Head of caudate nucleus (tissue), 42 donors: ENCODE measurements around the gene RAB20.
"Not testable (repeated sequence)": the region's sequence is repeated elsewhere in the genome, so short reads cannot be mapped to it uniquely, and the experiment has no call there.

Source experiments
- DNase-seq, 42 donors: peaks; one replicate each; pipeline versions ENCODE4 v3.0.0 to v3.0.0-alpha.2; 2020 to 2021; ENCODE audit warnings: mixed read lengths in 7 of 42
- intact Hi-C: fragments of 100-400 bp; cut with DNase I; formaldehyde crosslinking; loops from one replicate; pipeline ENCODE4 v1.15.0; 2022

Gene RAB20

GRCh38 chr13:110561344-110562035 is at the start of gene RAB20:
Gene RAB20, minus strand, starts transcription at chr13:110561722. Its CDS starts 203 bp downstream, at chr13:110561519.
- peak in 41 of 42 donors; percentile 36 to 87 (median 67) for DNase-seq

GRCh38 chr13:110610955-110611595 is 49.6 kb upstream of the RAB20 start:
- intact Hi-C loops = no loop called here
- DNase-seq = peak in 26 of 42 donors; percentile 20 to 72 (median 44)

More at GRCh38 chr13:110561344-110562035, at the start of gene RAB20:
- intact Hi-C loops = no loop called here

- intact Hi-C loops = no loop called here
- DNase-seq = no peak
Measured at GRCh38 chr13:110607675-110608224, 46.2 kb upstream of the RAB20 start.

GRCh38 chr13:110606281-110606680 is 44.8 kb upstream of the RAB20 start:
- intact Hi-C loops, DNase-seq: not testable (repeated sequence)

- DNase-seq = no peak
- intact Hi-C loops = no loop called here
Measured at GRCh38 chr13:110605132-110605531, 43.6 kb upstream of the RAB20 start.

GRCh38 chr13:110600980-110601379 is 39.5 kb upstream of the RAB20 start:
- intact Hi-C loops = no loop called here
- peak in 1 of 42 donors; percentile 26 for DNase-seq

- peak in 1 of 42 donors; percentile 6 for DNase-seq
- intact Hi-C loops = no loop called here
Measured at GRCh38 chr13:110600261-110600819, 38.8 kb upstream of the RAB20 start.

- intact Hi-C loops = loop anchor here (10.0 kb wide), 1 partner anchor 218 kb away; no protein-coding TSS in a partner anchor
- DNase-seq = peak in 1 of 42 donors; percentile 36
Measured at GRCh38 chr13:110597041-110597689, 35.6 kb upstream of the RAB20 start.

GRCh38 chr13:110593430-110594130 is 32.1 kb upstream of the RAB20 start:
- intact Hi-C loops = loop anchor here (10.0 kb wide), 1 partner anchor 221 kb away; no protein-coding TSS in a partner anchor
- peak in 8 of 42 donors; percentile 8 to 53 (median 25) for DNase-seq

- no peak for DNase-seq
- intact Hi-C loops = loop anchor here (10.0 kb wide), 1 partner anchor 222 kb away; no protein-coding TSS in a partner anchor
Measured at GRCh38 chr13:110592665-110593064, 31.1 kb upstream of the RAB20 start.

GRCh38 chr13:110590577-110590976 is 29.1 kb upstream of the RAB20 start:
- intact Hi-C loops = loop anchor here (10.0 kb wide), 1 partner anchor 224 kb away; no protein-coding TSS in a partner anchor
- no peak for DNase-seq

GRCh38 chr13:110589793-110590390 is 28.4 kb upstream of the RAB20 start:
- no peak for DNase-seq
- intact Hi-C loops = loop anchor here (10.0 kb wide), 1 partner anchor 225 kb away; no protein-coding TSS in a partner anchor

GRCh38 chr13:110583178-110583865 is 21.8 kb upstream of the RAB20 start:
- intact Hi-C loops = no loop called here
- peak in 2 of 42 donors; percentile 8 to 19 for DNase-seq

GRCh38 chr13:110582421-110582954 is 21.0 kb upstream of the RAB20 start:
- intact Hi-C loops = no loop called here

GRCh38 chr13:110581506-110582185 is 20.1 kb upstream of the RAB20 start:
- DNase-seq = no peak
- intact Hi-C loops = no loop called here

More at GRCh38 chr13:110582421-110582954, 21.0 kb upstream of the RAB20 start:
- no peak for DNase-seq

GRCh38 chr13:110580800-110581199 is 19.3 kb upstream of the RAB20 start:
- no peak for DNase-seq
- intact Hi-C loops = no loop called here

- no peak for DNase-seq
Measured at GRCh38 chr13:110578363-110578762, 16.8 kb upstream of the RAB20 start.

More at GRCh38 chr13:110578363-110578762, 16.8 kb upstream of the RAB20 start:
- intact Hi-C loops = no loop called here
